ENCODE measurements around the gene DNAI4.

- TF ChIP-seq HDGF (IDR thresholded peaks at IDR 0.05; ENCODE audit: borderline replicate concordance) (no peak), BHLHE40 (IDR thresholded peaks at IDR 0.05; ENCODE audit: borderline replicate concordance) (no peak), FOXA1 (IDR thresholded peaks at IDR 0.05) (no peak), FOXM1 (IDR thresholded peaks at IDR 0.05; ENCODE audit: borderline replicate concordance) (no peak), NFRKB (IDR thresholded peaks at IDR 0.05) (no peak), PKNOX1 (IDR thresholded peaks at IDR 0.05) (no peak), SP1 (IDR thresholded peaks at IDR 0.05) (no peak)
Observed at GRCh38 chr1:66876664-66877063, 48.0 kb downstream of the DNAI4 start.
